CD4-positive, alpha-beta memory T cell (primary cell): ENCODE data around the gene SLX9. TPM values are rescaled to one million over a fixed set of nuclear protein-coding genes. Genes with fewer than 3 reads are reported as not detected.

ENCODE experiments used
- CTCF ChIA-PET: fragments of 350-600 bp; sonication (Branson Sonifier 250); formaldehyde crosslinking; loops from one replicate; lab custom pipeline; 2021; ENCODE audit warnings: inconsistent platforms; ENCODE audit not compliant: partially characterized antibody; lab: Charles Lee
- POLR2A ChIA-PET: fragments of 350-600 bp; sonication (Branson Sonifier 250); formaldehyde crosslinking; loops from one replicate; lab custom pipeline; 2021; ENCODE audit not compliant: partially characterized antibody; lab: Charles Lee
- DNase-seq, 5 donors: peaks; one replicate each; pipeline versions ENCODE4 v3.0.0 to v3.0.0-alpha.2; 2020 to 2022; ENCODE audit warnings: mixed read lengths in 1 of 5
- H3K27ac ChIP-seq: one replicate; pipeline ENCODE4 v1.7.0; 2013; ENCODE audit warnings: low read depth, low read length
- H3K27me3 ChIP-seq: 2 replicates; pipeline ENCODE4 v1.7.0; 2013; ENCODE audit warnings: mild to moderate bottlenecking, low read length, moderate library complexity; ENCODE audit not compliant: insufficient read depth
- H3K36me3 ChIP-seq: 2 replicates; pipeline ENCODE4 v1.7.0; 2013; ENCODE audit warnings: mild to moderate bottlenecking, low read length, moderate library complexity; ENCODE audit not compliant: insufficient read depth
- H3K4me1 ChIP-seq: 2 replicates; pipeline ENCODE4 v1.7.0; 2013; ENCODE audit warnings: mild to moderate bottlenecking, low read length, moderate library complexity; ENCODE audit not compliant: insufficient read depth
- H3K4me3 ChIP-seq, 2 donors: one replicate each; pipeline ENCODE4 v1.7.0; 2013; ENCODE audit warnings: low read length in 2 of 2, mild to moderate bottlenecking in 1 of 2
- H3K9me3 ChIP-seq, 2 donors: one replicate each; pipeline ENCODE4 v1.7.0; 2013; ENCODE audit warnings: low read length in 2 of 2, control low read depth in 1 of 2; ENCODE audit not compliant: control insufficient read depth in 1 of 2
- H3K27ac Mint-ChIP-seq, 7 donors: one replicate each; pipeline ENCODE4 v1.8.0; 2020 to 2021; ENCODE audit warnings: mixed read lengths in 7 of 7, mild to moderate bottlenecking in 6 of 7, inconsistent platforms in 3 of 7, moderate library complexity in 3 of 7
- H3K27me3 Mint-ChIP-seq, 2 donors: one replicate each; pipeline ENCODE4 v1.8.0; 2020 to 2021; ENCODE audit warnings: mixed read lengths in 2 of 2
- H3K36me3 Mint-ChIP-seq, 2 donors: one replicate each; pipeline ENCODE4 v1.8.0; 2020 to 2021; ENCODE audit warnings: mixed read lengths in 2 of 2, inconsistent platforms in 1 of 2, mild to moderate bottlenecking in 1 of 2
- H3K4me1 Mint-ChIP-seq, 4 donors: one replicate each; pipeline ENCODE4 v1.8.0; 2020 to 2021; ENCODE audit warnings: mixed read lengths in 4 of 4, mild to moderate bottlenecking in 1 of 4
- H3K4me3 Mint-ChIP-seq, 8 donors: one replicate each; pipeline ENCODE4 v1.8.0; 2020 to 2021; ENCODE audit warnings: mixed read lengths in 8 of 8, mild to moderate bottlenecking in 7 of 8, moderate library complexity in 6 of 8, inconsistent platforms in 3 of 8
- H3K9me3 Mint-ChIP-seq, 8 donors: one replicate each; pipeline ENCODE4 v1.8.0; 2020 to 2021; ENCODE audit warnings: mixed read lengths in 8 of 8, mild to moderate bottlenecking in 5 of 8, inconsistent platforms in 3 of 8, moderate library complexity in 1 of 8
- intact Hi-C: fragments of 100-400 bp; cut with micrococcal nuclease; formaldehyde crosslinking; loops from one replicate; pipeline ENCODE4 v1.15.1; 2023
- polyA plus RNA-seq, 2 donors: library from polyadenylated mRNA; unstranded; fragments of 300-500 nt; fragmentation: Illumina TruSeq; gene quantifications; one replicate each; pipeline ENCODE4 v1.2.3, GENCODE V29; 2021
- total RNA-seq, 2 experiments: library from RNA; stranded (reverse); gene quantifications; one replicate each; pipeline ENCODE4 v1.2.3, GENCODE V29; 2021

SLX9 gene
- total and polyA plus RNA-seq, 4 experiments from 2014 or later: 9.4 to 21.6 (median 15.4) TPM

DNA sequence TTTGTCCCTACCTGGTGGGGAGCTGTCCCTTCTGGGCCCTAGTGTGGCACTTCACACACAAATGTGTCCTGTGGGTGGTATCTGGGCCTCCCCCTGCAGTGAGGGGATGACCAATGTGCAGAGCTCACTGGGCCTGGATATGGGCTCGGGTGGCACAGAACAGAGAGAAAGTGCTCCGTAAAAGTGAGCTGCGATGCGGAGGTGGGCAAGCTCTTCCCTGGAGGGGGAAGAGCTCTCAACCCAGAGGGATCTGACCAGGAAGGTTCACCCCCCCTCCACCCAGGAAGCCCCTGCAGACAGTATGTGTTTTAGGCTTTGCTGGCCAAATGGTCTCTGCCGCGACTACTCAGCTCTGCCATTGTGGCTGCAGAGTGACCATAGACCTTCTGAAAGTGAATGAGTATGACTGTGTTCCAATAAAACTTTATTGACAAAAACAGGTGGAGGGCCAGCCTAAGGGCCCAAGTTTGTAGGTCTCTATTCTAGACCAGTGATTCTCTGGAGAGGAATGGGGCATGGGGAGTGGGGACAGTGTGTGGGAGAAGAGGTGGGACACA lies 10.5 kb upstream of the SLX9 start:
- H3K4me3 Mint-ChIP-seq: peak overlapping the region; percentile 74 to 93 (median 86)
- ChIA-PET POLR2A (interaction anchor here (5.0 to 13.0 kb wide), 4 partner anchors 16 to 128 kb away, joined by 53 to 756 read pairs (median 220); partner anchors contain the start of genes ITGB2, PTTG1IP and UBE2G2), CTCF (interaction anchor here (1.0 to 12.7 kb wide), 5 partner anchors 15 to 129 kb away, joined by 4 to 253 read pairs (median 67); partner anchors contain the start of gene UBE2G2)
- peak overlapping the region; percentile 84 for H3K27ac ChIP-seq
- peak overlapping the region in 1 of 2 donors; percentile 88 for H3K4me3 ChIP-seq
- no peaks in the 10 kb centered on the region for H3K27me3 ChIP-seq
- H3K9me3 Mint-ChIP-seq: peaks cover 0 to 4% (median 0%) of the 10 kb centered on the region in 8 donors
- no peaks in the 10 kb centered on the region for H3K9me3 ChIP-seq
- H3K4me1 ChIP-seq: peaks cover 76% of the 10 kb centered on the region
- H3K4me1 Mint-ChIP-seq: peaks cover 45 to 72% (median 61%) of the 10 kb centered on the region in 4 donors
- no peak for DNase-seq
- no peaks in the 10 kb centered on the region for H3K36me3 ChIP-seq
- H3K27ac Mint-ChIP-seq: peak overlapping the region; percentile 89 to 96 (median 95)
- no peaks in the 10 kb centered on the region for H3K27me3 Mint-ChIP-seq
- H3K36me3 Mint-ChIP-seq: peaks cover 0 to 20% of the 10 kb centered on the region in 2 donors
- intact Hi-C loops: no loop called here

DNA sequence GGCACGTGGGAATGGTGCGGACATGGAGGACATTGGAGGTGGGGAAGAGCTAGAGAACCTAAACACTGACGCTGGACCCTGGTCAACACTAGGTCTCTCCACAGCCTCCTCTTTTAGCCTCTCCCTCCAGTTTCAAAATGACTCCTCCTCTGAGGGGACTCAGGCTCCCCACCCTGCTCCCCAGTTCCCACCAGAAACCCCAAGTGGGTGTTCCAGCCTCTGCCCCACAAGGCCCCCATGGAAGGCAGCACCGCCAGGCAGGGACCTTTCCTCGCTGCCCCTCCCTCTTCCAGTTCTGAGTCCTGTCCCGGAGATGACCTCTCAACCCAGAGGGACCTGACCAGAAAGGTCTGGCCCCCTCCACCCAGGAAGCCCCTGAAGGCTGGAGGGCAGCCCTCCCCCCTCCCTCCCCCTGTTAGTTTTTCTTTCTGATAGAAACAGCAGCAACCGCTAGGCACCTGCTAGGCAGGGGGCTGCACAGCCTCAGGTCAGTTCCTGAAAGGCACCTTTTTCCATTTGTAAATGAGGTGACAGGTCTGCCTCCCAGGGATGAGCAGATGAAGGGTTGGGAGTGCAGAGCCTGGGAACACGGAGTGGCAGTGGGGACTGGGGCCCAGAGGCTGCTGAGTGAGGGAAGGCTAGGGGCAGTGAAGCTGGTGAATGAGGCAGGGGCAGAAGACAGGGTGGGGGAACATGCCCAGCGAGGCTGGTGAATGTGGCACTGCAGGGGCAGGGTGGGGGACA lies 9.9 kb upstream of the SLX9 start:
- no peak for DNase-seq
- H3K4me1 ChIP-seq: peaks cover 69% of the 10 kb centered on the region
- peak overlapping the region; percentile 84 for H3K27ac ChIP-seq
- CTCF ChIA-PET: interaction anchor here (1.0 to 12.7 kb wide), 5 partner anchors 16 to 130 kb away, joined by 4 to 253 read pairs (median 86); partner anchors contain the start of gene UBE2G2
- H3K9me3 ChIP-seq: no peaks in the 10 kb centered on the region
- Mint-ChIP-seq H3K36me3 (peaks cover 0 to 20% of the 10 kb centered on the region in 2 donors), H3K27me3 (no peaks in the 10 kb centered on the region), H3K4me1 (peaks cover 38 to 66% (median 55%) of the 10 kb centered on the region in 4 donors), H3K27ac (peak overlapping the region; percentile 89 to 96 (median 95)), H3K4me3 (peak overlapping the region; percentile 85 to 93 (median 92)), H3K9me3 (peaks cover 0 to 3% (median 0%) of the 10 kb centered on the region in 8 donors)
- intact Hi-C loops: loop anchor here (1.0 kb wide), 1 partner anchor 19 kb away; no protein-coding TSS in a partner anchor
- H3K4me3 ChIP-seq: peak overlapping the region in 1 of 2 donors; percentile 57
- H3K27me3 ChIP-seq: no peaks in the 10 kb centered on the region
- no peaks in the 10 kb centered on the region for H3K36me3 ChIP-seq
- POLR2A ChIA-PET: interaction anchor here (2.0 to 13.0 kb wide), 5 partner anchors 11 to 128 kb away, joined by 7 to 756 read pairs (median 173); partner anchors contain the start of genes ITGB2, PTTG1IP and UBE2G2

DNA sequence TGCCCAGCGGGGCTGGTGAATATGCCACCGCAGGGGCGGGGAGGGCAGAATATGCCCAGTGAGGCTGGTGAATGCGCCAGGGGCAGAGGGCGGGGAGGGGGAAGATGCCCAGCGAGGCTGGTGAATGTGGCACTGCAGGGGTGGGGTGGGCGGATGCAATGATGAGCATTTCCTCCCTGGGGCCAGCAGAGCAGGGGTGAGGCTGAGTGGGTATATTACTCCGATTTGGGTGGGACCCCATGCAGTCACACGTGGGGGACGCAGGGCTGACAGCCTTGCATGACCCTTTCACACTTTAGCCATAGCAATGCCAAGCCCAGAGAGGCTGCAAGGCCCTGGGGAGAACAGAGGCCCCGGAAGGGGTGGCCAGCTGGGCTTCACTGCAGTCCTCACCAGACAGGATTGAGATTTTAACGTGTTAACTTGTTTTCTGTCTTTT lies 9.3 kb upstream of the SLX9 start:
- Histone ChIP-seq H3K27me3 (no peaks in the 10 kb centered on the region), H3K9me3 (no peaks in the 10 kb centered on the region), H3K4me1 (peaks cover 63% of the 10 kb centered on the region), H3K27ac (peak overlapping the region; percentile 84), H3K4me3 (peak overlapping the region; percentile 43 to 57), H3K36me3 (no peaks in the 10 kb centered on the region)
- Mint-ChIP-seq H3K36me3 (peaks cover 0 to 20% of the 10 kb centered on the region in 2 donors), H3K27me3 (no peaks in the 10 kb centered on the region), H3K4me1 (peaks cover 32 to 60% (median 49%) of the 10 kb centered on the region in 4 donors), H3K27ac (peak overlapping the region; percentile 87 to 96 (median 95)), H3K4me3 (peak overlapping the region; percentile 85 to 93 (median 92)), H3K9me3 (peaks cover 0 to 3% (median 0%) of the 10 kb centered on the region in 8 donors)
- intact Hi-C loops: loop anchor here (1.0 kb wide), 1 partner anchor 19 kb away; no protein-coding TSS in a partner anchor
- POLR2A ChIA-PET: interaction anchor here (1.3 to 13.0 kb wide), 10 partner anchors 10 to 383 kb away, joined by 3 to 756 read pairs (median 8); partner anchors contain the start of genes ITGB2, PTTG1IP, SLX9 and SUMO3
- CTCF ChIA-PET: interaction anchor here (1.2 to 12.7 kb wide), 8 partner anchors 9 to 137 kb away, joined by 4 to 253 read pairs (median 13); partner anchors contain the start of genes ITGB2 and UBE2G2
- peak; percentile 63 to 88 (median 67) for DNase-seq

DNA sequence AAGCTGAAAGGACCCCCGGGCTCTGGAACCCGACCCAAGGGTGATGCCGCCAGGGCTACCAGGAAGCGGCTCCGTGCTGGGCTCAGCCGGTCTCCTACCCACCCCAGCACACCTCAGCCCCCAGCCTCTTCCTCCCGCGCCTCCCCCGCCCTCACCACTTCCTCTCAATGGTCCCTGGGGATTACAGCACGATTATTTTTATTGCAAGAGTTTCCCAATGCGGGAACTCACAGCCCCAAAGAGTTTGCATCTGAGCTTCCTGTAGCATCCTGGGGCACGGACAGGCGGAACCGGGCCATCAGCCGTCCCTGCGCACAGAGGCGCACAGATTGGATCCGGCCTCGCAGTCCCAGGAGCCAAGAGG lies 8.7 kb upstream of the SLX9 start:
- peak overlapping the region; percentile 84 for H3K27ac ChIP-seq
- no peaks in the 10 kb centered on the region for H3K27me3 ChIP-seq
- Mint-ChIP-seq H3K27ac (peak overlapping the region; percentile 88 to 96 (median 95)), H3K27me3 (no peaks in the 10 kb centered on the region), H3K36me3 (peaks cover 0 to 20% of the 10 kb centered on the region in 2 donors), H3K9me3 (peaks cover 0 to 3% (median 0%) of the 10 kb centered on the region in 8 donors), H3K4me3 (peak overlapping the region; percentile 85 to 93 (median 92)), H3K4me1 (peaks cover 31 to 57% (median 46%) of the 10 kb centered on the region in 4 donors)
- H3K36me3 ChIP-seq: no peaks in the 10 kb centered on the region
- peak in 2 of 5 donors; percentile 29 to 42 for DNase-seq
- peak overlapping the region; percentile 43 to 57 for H3K4me3 ChIP-seq
- CTCF ChIA-PET: interaction anchor here (1.2 to 12.7 kb wide), 8 partner anchors 10 to 138 kb away, joined by 4 to 253 read pairs (median 13); partner anchors contain the start of genes ITGB2 and UBE2G2
- intact Hi-C loops: loop anchor here (1.0 kb wide), 1 partner anchor 56 kb away; no protein-coding TSS in a partner anchor
- H3K9me3 ChIP-seq: no peaks in the 10 kb centered on the region
- POLR2A ChIA-PET: interaction anchor here (1.0 to 13.0 kb wide), 11 partner anchors 9 to 384 kb away, joined by 3 to 756 read pairs (median 7); partner anchors contain the start of genes ITGB2, KRTAP12-4, PTTG1IP and SLX9
- H3K4me1 ChIP-seq: peaks cover 59% of the 10 kb centered on the region

DNA sequence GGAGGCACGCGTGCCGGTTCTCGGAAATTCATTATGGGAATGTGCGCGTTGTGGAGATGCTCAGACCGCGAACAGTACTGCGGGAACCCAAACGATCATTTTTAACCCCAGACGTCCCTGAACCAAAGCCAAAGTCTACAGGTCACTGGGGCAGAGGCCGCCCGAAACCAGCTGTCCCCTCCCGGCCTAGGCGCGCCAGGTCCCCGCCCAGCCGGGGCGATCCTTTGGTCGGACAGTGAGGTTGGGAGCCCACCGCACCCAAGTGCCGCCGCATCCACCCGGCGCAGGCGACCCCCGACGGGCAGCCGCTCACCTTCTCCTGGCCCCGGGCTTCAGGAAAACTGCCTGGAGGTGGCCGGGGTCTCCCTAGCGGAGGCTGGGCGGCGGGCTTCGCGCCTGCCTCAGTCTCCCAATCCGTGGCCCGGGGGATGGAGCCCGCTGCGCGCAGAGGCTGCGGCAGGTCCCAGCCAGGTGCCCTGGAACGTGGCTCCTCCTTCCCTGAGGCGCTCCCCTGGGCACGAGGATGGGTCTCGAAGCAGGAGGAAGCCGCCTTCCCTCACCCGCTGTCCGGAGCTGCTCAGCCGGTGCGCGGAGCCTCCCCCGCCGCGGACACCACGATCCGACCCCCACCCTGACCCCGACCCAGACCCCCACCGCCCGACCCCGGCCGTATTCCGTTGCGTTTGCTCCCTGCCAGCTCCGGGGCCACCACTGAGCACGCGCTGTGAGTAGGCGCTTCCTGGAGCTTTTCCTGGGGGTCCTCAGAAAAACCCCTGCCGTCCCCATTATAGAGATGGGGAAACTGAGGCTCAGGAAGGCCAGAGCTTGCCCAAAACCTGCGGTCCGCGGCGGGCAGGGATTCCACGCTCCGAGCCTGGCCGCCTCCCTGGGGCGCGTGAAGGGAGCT lies 8.1 kb upstream of the SLX9 start:
- H3K27me3 Mint-ChIP-seq: no peaks in the 10 kb centered on the region
- intact Hi-C loops: loop anchor here (1.0 to 2.0 kb wide), 4 partner anchors 39 to 421 kb away; partner anchors contain the start of gene UBE2G2
- Histone ChIP-seq H3K4me1 (peaks cover 53% of the 10 kb centered on the region), H3K27ac (peak overlapping the region; percentile 84), H3K9me3 (no peaks in the 10 kb centered on the region), H3K27me3 (no peaks in the 10 kb centered on the region), H3K36me3 (no peaks in the 10 kb centered on the region), H3K4me3 (peak overlapping the region; percentile 43 to 57)
- peaks cover 26 to 50% (median 39%) of the 10 kb centered on the region in 4 donors for H3K4me1 Mint-ChIP-seq
- H3K9me3 Mint-ChIP-seq: peaks cover 0 to 3% (median 0%) of the 10 kb centered on the region in 8 donors
- H3K4me3 Mint-ChIP-seq: peak overlapping the region; percentile 85 to 93 (median 92)
- H3K36me3 Mint-ChIP-seq: peaks cover 0 to 16% of the 10 kb centered on the region in 2 donors
- DNase-seq: peak in 1 of 5 donors; percentile 23
- ChIA-PET CTCF (interaction anchor here (0.7 to 12.7 kb wide), 15 partner anchors 11 to 138 kb away, joined by 3 to 253 read pairs (median 7); partner anchors contain the start of genes ITGB2, PTTG1IP and UBE2G2), POLR2A (interaction anchor here (0.7 to 13.0 kb wide), 16 partner anchors 8 to 384 kb away, joined by 3 to 756 read pairs (median 6); partner anchors contain the start of genes ITGB2, KRTAP12-4, PTTG1IP and SLX9)
- peak overlapping the region; percentile 88 to 96 (median 95) for H3K27ac Mint-ChIP-seq
